K562 (cell line): ENCODE measurements around the gene IL1RL2. TPM values are rescaled to one million over a fixed set of nuclear protein-coding genes. Genes with fewer than 3 reads are reported as not detected.

Experiments used
- ARID2 ChIP-seq: fragments of 450-650 bp; IDR thresholded peaks from 2 replicates; pipeline ENCODE4 v1.6.1; 2017; ENCODE audit warnings: antibody characterized with exemption, mild to moderate bottlenecking
- ATF1 ChIP-seq, 2 experiments: fragments of 450-650 bp in 1 of 2; IDR thresholded peaks; 2 replicates each; pipeline ENCODE4 v1.6.1; 2016; ENCODE audit warnings: missing compliant biosample characterization in 1 of 2, missing genetic modification characterization in 1 of 2
- BDP1 ChIP-seq: IDR thresholded peaks from 3 replicates; pipeline ENCODE4 v1.6.1; 2011; ENCODE audit not compliant: insufficient read length, insufficient read depth
- CBFA2T2 ChIP-seq: fragments of 450-650 bp; conservative IDR thresholded peaks from 2 replicates; pipeline ENCODE4 v1.6.1; 2017; ENCODE audit warnings: mild to moderate bottlenecking
- CHCHD3 ChIP-seq: fragments of 250-450 bp; sonication (Bioruptor Pico); IDR thresholded peaks from 2 replicates; pipeline ENCODE4 v2.1.2; 2022; ENCODE audit warnings: mild to moderate bottlenecking
- KLF13 ChIP-seq: fragments of 450-650 bp; IDR thresholded peaks from 2 replicates; pipeline ENCODE4 v1.6.1; 2016; ENCODE audit warnings: missing genetic modification characterization, low read depth, mild to moderate bottlenecking, missing compliant biosample characterization, moderate library complexity, borderline replicate concordance
- LARP7 ChIP-seq: fragments of 450-650 bp; IDR thresholded peaks from 2 replicates; pipeline ENCODE4 v1.6.1; 2016
- POLR2AphosphoS2 ChIP-seq: IDR thresholded peaks from 2 replicates; pipeline ENCODE4 v1.6.1; 2012; ENCODE audit warnings: low read length, improper control_type of control experiment
- POLR3G ChIP-seq: IDR thresholded peaks from 2 replicates; pipeline ENCODE4 v1.6.1; 2011; ENCODE audit not compliant: insufficient read length, insufficient replicate concordance; ENCODE audit errors: extremely low read depth
- PYGO2 ChIP-seq: fragments of 450-650 bp; IDR thresholded peaks from 2 replicates; pipeline ENCODE4 v1.6.1; 2016; ENCODE audit warnings: mild to moderate bottlenecking, missing genetic modification characterization, moderate library complexity, missing compliant biosample characterization
- RFX1 ChIP-seq: fragments of 450-650 bp; IDR thresholded peaks from 2 replicates; pipeline ENCODE4 v1.6.1; 2016; ENCODE audit warnings: mild to moderate bottlenecking, moderate library complexity
- RFX5 ChIP-seq: IDR thresholded peaks from 2 replicates; pipeline ENCODE4 v1.6.1; 2011; ENCODE audit warnings: low read depth, mild to moderate bottlenecking, improper control_type of control experiment, low read length
- TAF9B ChIP-seq: fragments of 450-650 bp; IDR thresholded peaks from 2 replicates; pipeline ENCODE4 v1.6.1; 2018; ENCODE audit warnings: mild to moderate bottlenecking; ENCODE audit not compliant: partially characterized antibody
- TEAD2 ChIP-seq: fragments of 450-650 bp; IDR thresholded peaks from 2 replicates; pipeline ENCODE4 v1.6.1; 2016; ENCODE audit warnings: missing genetic modification characterization, control low read depth, missing compliant biosample characterization
- ZBTB5 ChIP-seq: fragments of 450-650 bp; IDR thresholded peaks from 2 replicates; pipeline ENCODE4 v1.6.1; 2017; ENCODE audit warnings: antibody characterized with exemption
- ZNF668 ChIP-seq: fragments of 250-450 bp; sonication (Bioruptor Pico); IDR thresholded peaks from 2 replicates; pipeline ENCODE4 v1.8.0; 2022; ENCODE audit warnings: mild to moderate bottlenecking, inconsistent platforms
- ZNF699 ChIP-seq: fragments of 250-450 bp; sonication (Bioruptor Pico); IDR thresholded peaks from 2 replicates; pipeline ENCODE4 v1.8.0; 2021; ENCODE audit warnings: mild to moderate bottlenecking, moderate library complexity; ENCODE audit not compliant: insufficient replicate concordance
- ZNF766 ChIP-seq: fragments of 200-800 bp; sonication (Bioruptor generic); conservative IDR thresholded peaks from 2 replicates; pipeline ENCODE4 v1.6.1; 2016; ENCODE audit warnings: missing genetic modification characterization, missing compliant biosample characterization
- polyA plus RNA-seq, 8 experiments: library from polyadenylated mRNA; depleted of rRNA in 4 of 8; stranded (reverse) in 5 of 8; unstranded in 3 of 8; fragments of >200 nt; fragmentation: Nextera tagmentation in 2 of 8; fragmentation: Illumina TruSeq in 1 of 8; extraction: Ambion mirVana in 2 of 8; extraction: Trizol in 1 of 8; gene quantifications; 2 replicates each; pipeline versions ENCODE4 v1.2.1 to v1.2.3, GENCODE V29; 2011 to 2014; ENCODE audit warnings: inconsistent platforms in 1 of 8, missing spikeins in 1 of 8
- total RNA-seq, 7 experiments: library from RNA; depleted of rRNA in 6 of 7; stranded (reverse); fragments of >200 nt in 6 of 7; fragmentation: Illumina TruSeq in 2 of 7; extraction: Trizol in 2 of 7; gene quantifications; 2 replicates each; pipeline versions ENCODE4 v1.2.1 to v1.2.3, GENCODE V29; 2011 to 2021; ENCODE audit warnings: low replicate concordance in 1 of 7
- TF ChIP-seq, protein P1 (sequence below): fragments of 450-650 bp; formaldehyde crosslinking; IDR thresholded peaks from 2 replicates; pipeline ENCODE4 v1.4.0; 2020; ENCODE audit warnings: mild to moderate bottlenecking, moderate library complexity
- TF ChIP-seq, protein P2 (sequence below): fragments of 450-650 bp; IDR thresholded peaks from 2 replicates; pipeline ENCODE4 v1.6.1; 2016
- TF ChIP-seq, protein P3 (sequence below): fragments of 450-650 bp; IDR thresholded peaks from 2 replicates; pipeline ENCODE4 v1.6.1; 2014; ENCODE audit warnings: low read depth, mild to moderate bottlenecking, moderate library complexity, borderline replicate concordance
- TF ChIP-seq, protein P4 (sequence below): IDR thresholded peaks from 2 replicates; pipeline ENCODE4 v1.6.1; 2016; ENCODE audit warnings: missing genetic modification characterization, missing compliant biosample characterization

The IL1RL2 gene
- total and polyA plus RNA-seq, 9 of the 15 experiments (the other 6 are each of a cell fraction or from before 2014, with no cell fraction given), result not detected

DNA sequence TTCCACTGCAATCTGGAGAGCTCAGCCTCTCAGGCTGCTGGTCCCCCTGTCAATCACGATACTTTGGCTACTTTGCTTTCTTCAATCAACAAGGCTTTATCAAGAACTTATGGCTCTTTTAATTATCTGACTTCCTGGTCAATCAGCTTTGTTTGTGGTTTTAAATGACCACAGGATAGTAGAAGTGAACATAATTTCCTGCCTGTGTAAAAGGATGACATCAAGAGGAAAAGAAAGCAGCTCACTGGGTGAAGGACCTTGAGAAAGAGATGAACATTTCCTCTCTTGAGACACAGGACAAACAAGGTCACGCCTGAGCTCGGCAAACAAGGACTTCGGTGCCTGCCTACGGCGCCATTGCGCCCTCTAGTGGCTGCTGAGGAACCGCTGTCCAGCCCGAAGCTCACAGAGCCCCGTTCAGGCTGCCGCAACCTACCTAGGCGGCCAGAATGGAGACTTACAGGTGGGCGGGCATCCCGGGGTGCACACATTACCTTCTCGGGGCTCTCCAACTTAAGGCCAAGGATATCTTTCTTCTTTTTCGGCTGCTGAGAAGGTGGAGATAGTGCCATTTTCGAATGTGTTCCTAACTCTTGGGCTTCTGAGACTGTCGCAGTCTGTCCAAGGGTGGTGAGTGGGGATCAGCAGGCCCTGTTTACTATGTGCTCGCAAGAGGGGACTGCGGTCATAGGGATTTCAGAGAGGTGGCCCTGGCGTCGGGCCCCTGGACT lies 54.0 kb downstream of the IL1RL2 start (continued):
- TF ChIP-seq, protein P1, sequence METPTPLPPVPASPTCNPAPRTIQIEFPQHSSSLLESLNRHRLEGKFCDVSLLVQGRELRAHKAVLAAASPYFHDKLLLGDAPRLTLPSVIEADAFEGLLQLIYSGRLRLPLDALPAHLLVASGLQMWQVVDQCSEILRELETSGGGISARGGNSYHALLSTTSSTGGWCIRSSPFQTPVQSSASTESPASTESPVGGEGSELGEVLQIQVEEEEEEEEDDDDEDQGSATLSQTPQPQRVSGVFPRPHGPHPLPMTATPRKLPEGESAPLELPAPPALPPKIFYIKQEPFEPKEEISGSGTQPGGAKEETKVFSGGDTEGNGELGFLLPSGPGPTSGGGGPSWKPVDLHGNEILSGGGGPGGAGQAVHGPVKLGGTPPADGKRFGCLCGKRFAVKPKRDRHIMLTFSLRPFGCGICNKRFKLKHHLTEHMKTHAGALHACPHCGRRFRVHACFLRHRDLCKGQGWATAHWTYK, result no peak
- TF ChIP-seq RFX1, result no peak
- no peak for TF ChIP-seq ZBTB5
- TF ChIP-seq CHCHD3 (CRISPR knock-in tag), result no peak
- TF ChIP-seq, protein P2, sequence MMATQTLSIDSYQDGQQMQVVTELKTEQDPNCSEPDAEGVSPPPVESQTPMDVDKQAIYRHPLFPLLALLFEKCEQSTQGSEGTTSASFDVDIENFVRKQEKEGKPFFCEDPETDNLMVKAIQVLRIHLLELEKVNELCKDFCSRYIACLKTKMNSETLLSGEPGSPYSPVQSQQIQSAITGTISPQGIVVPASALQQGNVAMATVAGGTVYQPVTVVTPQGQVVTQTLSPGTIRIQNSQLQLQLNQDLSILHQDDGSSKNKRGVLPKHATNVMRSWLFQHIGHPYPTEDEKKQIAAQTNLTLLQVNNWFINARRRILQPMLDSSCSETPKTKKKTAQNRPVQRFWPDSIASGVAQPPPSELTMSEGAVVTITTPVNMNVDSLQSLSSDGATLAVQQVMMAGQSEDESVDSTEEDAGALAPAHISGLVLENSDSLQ, result peak; percentile 93
- TF ChIP-seq CBFA2T2, result 0 out of 2 replicates have a peak, but pooled peaks have one; percentile 15
- TF ChIP-seq RFX5, result no peak
- TF ChIP-seq ZNF699 (CRISPR knock-in tag), result no peak
- TF ChIP-seq, protein P3, sequence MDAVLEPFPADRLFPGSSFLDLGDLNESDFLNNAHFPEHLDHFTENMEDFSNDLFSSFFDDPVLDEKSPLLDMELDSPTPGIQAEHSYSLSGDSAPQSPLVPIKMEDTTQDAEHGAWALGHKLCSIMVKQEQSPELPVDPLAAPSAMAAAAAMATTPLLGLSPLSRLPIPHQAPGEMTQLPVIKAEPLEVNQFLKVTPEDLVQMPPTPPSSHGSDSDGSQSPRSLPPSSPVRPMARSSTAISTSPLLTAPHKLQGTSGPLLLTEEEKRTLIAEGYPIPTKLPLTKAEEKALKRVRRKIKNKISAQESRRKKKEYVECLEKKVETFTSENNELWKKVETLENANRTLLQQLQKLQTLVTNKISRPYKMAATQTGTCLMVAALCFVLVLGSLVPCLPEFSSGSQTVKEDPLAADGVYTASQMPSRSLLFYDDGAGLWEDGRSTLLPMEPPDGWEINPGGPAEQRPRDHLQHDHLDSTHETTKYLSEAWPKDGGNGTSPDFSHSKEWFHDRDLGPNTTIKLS, result no peak
- TF ChIP-seq KLF13, result no peak
- no peak for TF ChIP-seq ZNF668 (CRISPR knock-in tag)
- TF ChIP-seq TEAD2 (tag), result no peak
- no peak for TF ChIP-seq PYGO2
- TF ChIP-seq, protein P4, sequence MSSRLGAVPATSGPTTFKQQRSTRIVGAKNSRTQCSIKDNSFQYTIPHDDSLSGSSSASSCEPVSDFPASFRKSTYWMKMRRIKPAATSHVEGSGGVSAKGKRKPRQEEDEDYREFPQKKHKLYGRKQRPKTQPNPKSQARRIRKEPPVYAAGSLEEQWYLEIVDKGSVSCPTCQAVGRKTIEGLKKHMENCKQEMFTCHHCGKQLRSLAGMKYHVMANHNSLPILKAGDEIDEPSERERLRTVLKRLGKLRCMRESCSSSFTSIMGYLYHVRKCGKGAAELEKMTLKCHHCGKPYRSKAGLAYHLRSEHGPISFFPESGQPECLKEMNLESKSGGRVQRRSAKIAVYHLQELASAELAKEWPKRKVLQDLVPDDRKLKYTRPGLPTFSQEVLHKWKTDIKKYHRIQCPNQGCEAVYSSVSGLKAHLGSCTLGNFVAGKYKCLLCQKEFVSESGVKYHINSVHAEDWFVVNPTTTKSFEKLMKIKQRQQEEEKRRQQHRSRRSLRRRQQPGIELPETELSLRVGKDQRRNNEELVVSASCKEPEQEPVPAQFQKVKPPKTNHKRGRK, result no peak
- 0 out of 2 replicates have a peak, but pooled peaks have one; percentile 3 for TF ChIP-seq ZNF766
- no peak for TF ChIP-seq TAF9B
- TF ChIP-seq POLR2AphosphoS2, result no peak
- 0 out of 2 replicates have a peak, but pooled peaks have one; percentile 70 for TF ChIP-seq ARID2
- TF ChIP-seq ATF1 (CRISPR knock-in tag; IDR thresholded peaks at IDR 0.05), result no peak
- TF ChIP-seq ATF1 (tag; IDR thresholded peaks at IDR 0.05), result peak; percentile 37; the same call in 1 of the 2 replicates
- TF ChIP-seq BDP1, result no peak
- no peak for TF ChIP-seq POLR3G
- no peak for TF ChIP-seq LARP7
